Measurements from ENCODE around the gene EHD4. TPM values are rescaled to one million over a fixed set of nuclear protein-coding genes. Genes with fewer than 3 reads are reported as not detected.
A peak's percentile ranks its signal among the peaks of the same experiment; 100 is the strongest.

Gene EHD4
- polyA plus RNA-seq, 2 of the 4 experiments (the other 2 are of a cell fraction): 8.2 to 9.0 TPM

DNA sequence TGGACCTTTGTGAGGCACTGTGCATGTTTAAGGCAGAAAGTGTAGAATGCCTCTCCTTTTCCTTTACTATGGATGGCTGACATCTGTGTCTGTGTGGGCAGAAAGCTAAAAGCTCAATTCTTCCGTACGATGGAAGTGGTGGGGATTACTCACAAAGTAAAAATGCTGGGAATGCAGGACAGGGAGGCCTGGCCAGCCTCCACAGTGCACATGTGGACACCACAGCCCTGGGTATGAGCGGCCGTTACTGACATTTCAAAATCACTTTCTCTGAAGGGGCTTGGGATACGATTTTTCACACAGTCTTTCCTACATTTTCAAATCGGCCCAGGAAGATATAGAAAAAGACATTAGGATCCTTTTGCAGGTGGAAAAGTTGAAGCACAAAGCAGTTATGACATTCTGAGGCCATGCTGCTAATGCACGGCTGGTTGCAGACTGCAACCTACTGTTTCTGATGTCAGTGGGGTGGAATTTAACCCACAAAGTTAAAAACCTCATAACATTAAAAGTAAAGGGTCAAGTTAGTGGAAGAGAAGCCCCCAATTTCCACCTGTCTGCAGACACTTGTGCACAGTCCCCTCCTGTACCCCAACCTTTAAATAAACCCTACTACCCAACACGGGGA, 27.9 kb downstream of the EHD4 start:
- no peak for FAIRE-seq

DNA sequence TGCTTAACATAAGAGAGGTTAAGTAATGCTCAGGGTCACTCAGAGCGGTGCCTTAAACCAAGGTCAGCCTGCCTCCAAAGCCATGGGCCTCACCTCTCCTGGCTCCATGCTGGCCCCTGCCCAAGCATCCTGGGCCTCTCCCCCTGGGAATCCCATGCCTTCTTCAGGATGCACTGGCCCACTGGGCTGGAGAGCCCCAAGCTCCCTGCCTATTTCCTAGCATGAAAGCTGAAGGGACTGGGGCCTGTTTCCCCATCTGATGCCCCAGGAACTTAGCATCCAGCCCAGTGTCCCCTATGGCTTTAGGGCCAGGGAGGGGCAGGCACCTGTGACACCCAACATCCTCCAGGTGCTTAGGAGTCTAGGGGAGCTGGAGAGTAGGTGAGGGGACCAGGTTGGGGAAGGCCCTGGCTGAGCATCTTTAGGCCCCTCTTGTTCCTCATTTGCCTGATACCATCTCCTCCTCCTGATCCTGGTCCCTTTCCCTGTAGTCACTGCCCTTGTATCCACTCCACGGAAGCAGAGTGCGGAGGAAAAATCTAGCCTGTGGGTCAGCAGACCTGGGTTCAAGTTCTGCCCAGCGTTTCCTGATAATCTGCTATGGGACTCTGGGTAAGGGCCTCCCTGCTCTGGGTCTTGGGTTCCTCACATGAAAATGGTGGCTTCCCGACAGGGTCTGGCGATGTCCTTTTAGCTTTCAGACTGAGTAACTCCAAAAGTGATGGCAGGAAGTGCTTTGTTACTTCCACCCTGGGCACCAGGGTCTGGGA, 28.6 kb downstream of the EHD4 start:
- POLR2A ChIA-PET: interaction anchor here (0.6 kb wide), 1 partner anchor 9 kb away, joined by 9 read pairs; no protein-coding TSS in a partner anchor
- H3K4me2 ChIP-seq: peak overlapping the region; percentile 68
- 96% methylated on average over 6 of the region's 6 CpGs for WGBS (ENCODE audit: missing lambda C conversion rate)
- TF ChIP-seq NR3C1 (IDR thresholded peaks at IDR 0.05) (no peak), POLR2A (IDR thresholded peaks at IDR 0.05; ENCODE audit: low read length) (no peak), HOXB13 (CRISPR knock-in tag; IDR thresholded peaks at IDR 0.05; ENCODE audit: low read depth) (no peak), FOSB (CRISPR knock-in tag; IDR thresholded peaks at IDR 0.05) (no peak), FOXS1 (CRISPR knock-in tag; IDR thresholded peaks at IDR 0.05) (no peak), BHLHE40 (IDR thresholded peaks at IDR 0.05; ENCODE audit: low read depth, low read length) (no peak)
- TF ChIP-seq, protein P1, sequence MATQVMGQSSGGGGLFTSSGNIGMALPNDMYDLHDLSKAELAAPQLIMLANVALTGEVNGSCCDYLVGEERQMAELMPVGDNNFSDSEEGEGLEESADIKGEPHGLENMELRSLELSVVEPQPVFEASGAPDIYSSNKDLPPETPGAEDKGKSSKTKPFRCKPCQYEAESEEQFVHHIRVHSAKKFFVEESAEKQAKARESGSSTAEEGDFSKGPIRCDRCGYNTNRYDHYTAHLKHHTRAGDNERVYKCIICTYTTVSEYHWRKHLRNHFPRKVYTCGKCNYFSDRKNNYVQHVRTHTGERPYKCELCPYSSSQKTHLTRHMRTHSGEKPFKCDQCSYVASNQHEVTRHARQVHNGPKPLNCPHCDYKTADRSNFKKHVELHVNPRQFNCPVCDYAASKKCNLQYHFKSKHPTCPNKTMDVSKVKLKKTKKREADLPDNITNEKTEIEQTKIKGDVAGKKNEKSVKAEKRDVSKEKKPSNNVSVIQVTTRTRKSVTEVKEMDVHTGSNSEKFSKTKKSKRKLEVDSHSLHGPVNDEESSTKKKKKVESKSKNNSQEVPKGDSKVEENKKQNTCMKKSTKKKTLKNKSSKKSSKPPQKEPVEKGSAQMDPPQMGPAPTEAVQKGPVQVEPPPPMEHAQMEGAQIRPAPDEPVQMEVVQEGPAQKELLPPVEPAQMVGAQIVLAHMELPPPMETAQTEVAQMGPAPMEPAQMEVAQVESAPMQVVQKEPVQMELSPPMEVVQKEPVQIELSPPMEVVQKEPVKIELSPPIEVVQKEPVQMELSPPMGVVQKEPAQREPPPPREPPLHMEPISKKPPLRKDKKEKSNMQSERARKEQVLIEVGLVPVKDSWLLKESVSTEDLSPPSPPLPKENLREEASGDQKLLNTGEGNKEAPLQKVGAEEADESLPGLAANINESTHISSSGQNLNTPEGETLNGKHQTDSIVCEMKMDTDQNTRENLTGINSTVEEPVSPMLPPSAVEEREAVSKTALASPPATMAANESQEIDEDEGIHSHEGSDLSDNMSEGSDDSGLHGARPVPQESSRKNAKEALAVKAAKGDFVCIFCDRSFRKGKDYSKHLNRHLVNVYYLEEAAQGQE (IDR thresholded peaks at IDR 0.05): no peak
- H3K4me3 ChIP-seq: no peak overlapping the region
- DNase-seq (ENCODE audit: low read depth in 1 of 2, low spot score in 1 of 2) (no peak), FAIRE-seq (no peak), ATAC-seq (0 out of 6 replicates have a peak, but pooled peaks of 1 of the 2 experiments have one; percentile 7)
- peaks cover 42% of the 10 kb centered on the region for H3K4me1 ChIP-seq
- CTCF ChIA-PET: interaction anchor here (0.8 to 2.0 kb wide), 6 partner anchors 10 to 141 kb away, joined by 3 to 7 read pairs (median 3); no protein-coding TSS in a partner anchor
- H3K27ac ChIP-seq: peak overlapping the region; percentile 59 to 83
- no peaks in the 10 kb centered on the region for H3K9me3 ChIP-seq

More for the DNA sequence above, 27.9 kb downstream of the EHD4 start:
- ChIA-PET POLR2A (interaction anchor here (0.6 kb wide), 1 partner anchor 8 kb away, joined by 9 read pairs; no protein-coding TSS in a partner anchor), CTCF (interaction anchor here (0.8 to 1.5 kb wide), 3 partner anchors 9 to 140 kb away, joined by 3 to 4 read pairs (median 3); no protein-coding TSS in a partner anchor)
- no peak overlapping the region for H3K4me3 ChIP-seq
- WGBS (ENCODE audit: missing lambda C conversion rate): 11% methylated on average over 8 of the region's 8 CpGs
- H3K27ac ChIP-seq: peak overlapping the region; percentile 59 to 83
- peak in 1 of 2 experiments; percentile 49 for DNase-seq (ENCODE audit: low read depth in 1 of 2, low spot score in 1 of 2)
- peak overlapping the region; percentile 68 for H3K4me2 ChIP-seq
- peaks cover 42% of the 10 kb centered on the region for H3K4me1 ChIP-seq
- TF ChIP-seq HEYL (CRISPR knock-in tag; IDR thresholded peaks at IDR 0.05) (no peak), CHD4 (IDR thresholded peaks at IDR 0.05; ENCODE audit: borderline replicate concordance) (no peak), FOSL2 (IDR thresholded peaks at IDR 0.05) (peak; percentile 17; the same call in 1 of the 2 replicates), FOSL2 (CRISPR knock-in tag; IDR thresholded peaks at IDR 0.05) (peak; percentile 35; the same call in 1 of the 2 replicates), HDAC2 (IDR thresholded peaks at IDR 0.05) (no peak), EHF (CRISPR knock-in tag; IDR thresholded peaks at IDR 0.05) (no peak), ZC3H11A (IDR thresholded peaks at IDR 0.05) (no peak), JUNB (IDR thresholded peaks at IDR 0.05) (0 out of 2 replicates have a peak, but pooled peaks have one; percentile 10), JUN (IDR thresholded peaks at IDR 0.05) (no peak), GATA3 (IDR thresholded peaks at IDR 0.05; ENCODE audit: borderline replicate concordance) (peak; percentile 23; the same call in 1 of the 2 replicates), RARB (CRISPR knock-in tag; IDR thresholded peaks at IDR 0.05) (no peak), ZSCAN20 (CRISPR knock-in tag; IDR thresholded peaks at IDR 0.05) (no peak), CBX8 (IDR thresholded peaks at IDR 0.05) (no peak), HOXB13 (CRISPR knock-in tag; IDR thresholded peaks at IDR 0.05; ENCODE audit: low read depth) (no peak), CEBPB (IDR thresholded peaks at IDR 0.05) (no peak), RNF2 (IDR thresholded peaks at IDR 0.05; ENCODE audit: borderline replicate concordance, low read depth) (no peak)
- TF ChIP-seq, protein P2, sequence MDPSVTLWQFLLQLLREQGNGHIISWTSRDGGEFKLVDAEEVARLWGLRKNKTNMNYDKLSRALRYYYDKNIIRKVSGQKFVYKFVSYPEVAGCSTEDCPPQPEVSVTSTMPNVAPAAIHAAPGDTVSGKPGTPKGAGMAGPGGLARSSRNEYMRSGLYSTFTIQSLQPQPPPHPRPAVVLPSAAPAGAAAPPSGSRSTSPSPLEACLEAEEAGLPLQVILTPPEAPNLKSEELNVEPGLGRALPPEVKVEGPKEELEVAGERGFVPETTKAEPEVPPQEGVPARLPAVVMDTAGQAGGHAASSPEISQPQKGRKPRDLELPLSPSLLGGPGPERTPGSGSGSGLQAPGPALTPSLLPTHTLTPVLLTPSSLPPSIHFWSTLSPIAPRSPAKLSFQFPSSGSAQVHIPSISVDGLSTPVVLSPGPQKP (IDR thresholded peaks at IDR 0.05; ENCODE audit: low read depth, low read length): no peak
- TF ChIP-seq, protein P3, sequence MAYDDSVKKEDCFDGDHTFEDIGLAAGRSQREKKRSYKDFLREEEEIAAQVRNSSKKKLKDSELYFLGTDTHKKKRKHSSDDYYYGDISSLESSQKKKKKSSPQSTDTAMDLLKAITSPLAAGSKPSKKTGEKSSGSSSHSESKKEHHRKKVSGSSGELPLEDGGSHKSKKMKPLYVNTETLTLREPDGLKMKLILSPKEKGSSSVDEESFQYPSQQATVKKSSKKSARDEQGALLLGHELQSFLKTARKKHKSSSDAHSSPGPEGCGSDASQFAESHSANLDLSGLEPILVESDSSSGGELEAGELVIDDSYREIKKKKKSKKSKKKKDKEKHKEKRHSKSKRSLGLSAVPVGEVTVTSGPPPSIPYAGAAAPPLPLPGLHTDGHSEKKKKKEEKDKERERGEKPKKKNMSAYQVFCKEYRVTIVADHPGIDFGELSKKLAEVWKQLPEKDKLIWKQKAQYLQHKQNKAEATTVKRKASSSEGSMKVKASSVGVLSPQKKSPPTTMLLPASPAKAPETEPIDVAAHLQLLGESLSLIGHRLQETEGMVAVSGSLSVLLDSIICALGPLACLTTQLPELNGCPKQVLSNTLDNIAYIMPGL (CRISPR knock-in tag; IDR thresholded peaks at IDR 0.05; ENCODE audit: borderline replicate concordance): no peak
- TF ChIP-seq, protein P4, sequence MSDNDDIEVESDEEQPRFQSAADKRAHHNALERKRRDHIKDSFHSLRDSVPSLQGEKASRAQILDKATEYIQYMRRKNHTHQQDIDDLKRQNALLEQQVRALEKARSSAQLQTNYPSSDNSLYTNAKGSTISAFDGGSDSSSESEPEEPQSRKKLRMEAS (IDR thresholded peaks at IDR 0.05): peak; percentile 80
- TF ChIP-seq, protein P5, sequence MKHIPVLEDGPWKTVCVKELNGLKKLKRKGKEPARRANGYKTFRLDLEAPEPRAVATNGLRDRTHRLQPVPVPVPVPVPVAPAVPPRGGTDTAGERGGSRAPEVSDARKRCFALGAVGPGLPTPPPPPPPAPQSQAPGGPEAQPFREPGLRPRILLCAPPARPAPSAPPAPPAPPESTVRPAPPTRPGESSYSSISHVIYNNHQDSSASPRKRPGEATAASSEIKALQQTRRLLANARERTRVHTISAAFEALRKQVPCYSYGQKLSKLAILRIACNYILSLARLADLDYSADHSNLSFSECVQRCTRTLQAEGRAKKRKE (CRISPR knock-in tag; IDR thresholded peaks at IDR 0.05; ENCODE audit: low read depth): no peak
- peak; percentile 87 to 94 for ATAC-seq
- H3K9me3 ChIP-seq: no peaks in the 10 kb centered on the region

All from A549 (cell line).